BLaER1 treated with 17β-estradiol and CSF1 and Interleukin-3, amounts not matched to agents 10 nM and 100 nM (cell line): Measurements from ENCODE around the gene CMTR1.
"Not testable (repeated sequence)": the region's sequence is repeated elsewhere in the genome, so short reads cannot be mapped to it uniquely, and the experiment has no call there.

Experiments
- H3K27ac ChIP-seq, 11 experiments: shearing (Covaris generic); formaldehyde crosslinking; 2 replicates each; pipeline ENCODE4 v1.8.1; 2022
- H3K27me3 ChIP-seq, 11 experiments: shearing (Covaris generic); formaldehyde crosslinking; 2 replicates each; pipeline ENCODE4 v1.8.1; 2022
- H3K36me3 ChIP-seq, 11 experiments: shearing (Covaris generic); formaldehyde crosslinking; 2 replicates each; pipeline ENCODE4 v1.8.1; 2022
- H3K4me1 ChIP-seq, 10 experiments: shearing (Covaris generic); formaldehyde crosslinking; 2 replicates each; pipeline ENCODE4 v1.8.1; 2022
- H3K4me2 ChIP-seq, 11 experiments: shearing (Covaris generic); formaldehyde crosslinking; 2 replicates each; pipeline ENCODE4 v1.8.1; 2022
- H3K4me3 ChIP-seq, 10 experiments: shearing (Covaris generic); formaldehyde crosslinking; 2 replicates each; pipeline ENCODE4 v1.8.1; 2022
- H3K9ac ChIP-seq, 11 experiments: shearing (Covaris generic); formaldehyde crosslinking; 2 replicates each; pipeline ENCODE4 v1.8.1; 2022
- H3K9me3 ChIP-seq, 11 experiments: shearing (Covaris generic); formaldehyde crosslinking; replicated peaks in 1 of 11; 2 replicates each; pipeline ENCODE4 v1.8.1; 2022
- H4K20me1 ChIP-seq, 11 experiments: shearing (Covaris generic); formaldehyde crosslinking; 2 replicates each; pipeline ENCODE4 v1.8.1; 2022
- Cebpa-rat ChIP-seq, 11 experiments: shearing (Covaris generic); IDR thresholded peaks; 2 replicates each; pipeline ENCODE4 v1.8.1; 2022

The CMTR1 gene

DNA sequence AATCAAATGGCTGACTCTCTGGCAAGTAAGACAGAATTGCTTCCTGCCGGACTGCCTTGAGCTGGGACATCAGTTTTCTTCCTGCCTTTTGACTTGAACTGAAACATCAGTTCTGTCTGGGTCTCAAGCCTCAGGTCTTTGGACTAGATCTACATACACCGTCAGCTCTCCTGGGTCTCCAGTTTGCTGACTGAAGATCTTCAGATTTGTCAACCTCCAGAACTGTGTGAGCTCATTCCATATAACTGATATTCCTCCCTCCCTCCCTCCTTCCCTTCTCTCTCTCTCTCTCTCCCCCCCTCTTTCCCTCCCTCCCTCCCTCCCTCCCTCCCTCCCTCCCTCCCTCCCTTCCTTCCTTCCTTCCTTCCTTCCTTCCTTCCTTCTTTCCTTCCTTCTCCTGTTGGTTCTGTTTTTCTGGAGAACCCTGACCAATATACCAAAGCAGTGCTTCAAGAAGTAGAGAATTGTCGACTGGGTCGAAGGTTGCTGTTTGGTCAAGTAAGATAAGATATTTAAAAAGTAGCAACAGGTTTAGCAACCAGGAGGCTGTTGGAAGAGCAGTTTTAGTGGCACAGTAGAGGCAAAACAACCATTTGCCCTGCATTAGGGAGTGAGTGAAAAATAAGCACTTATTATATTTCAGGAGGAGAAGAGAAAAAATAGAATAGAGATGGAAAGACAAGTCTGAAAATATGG lies 33.1 kb upstream of the CMTR1 start:
- Histone ChIP-seq H3K9me3 (no peaks in the 10 kb centered on the region), H4K20me1 (no peaks in the 10 kb centered on the region), H3K9ac (no peak overlapping the region), H3K36me3 (peaks cover 0 to 9% (median 6%) of the 10 kb centered on the region in 11 experiments; a peak in 13 of 22 replicates), H3K27me3 (no peaks in the 10 kb centered on the region), H3K4me1 (peaks cover 0 to 11% (median 7%) of the 10 kb centered on the region in 10 experiments; a peak in 10 of 20 replicates), H3K4me2 (no peak overlapping the region), H3K27ac (no peak overlapping the region), H3K4me3 (no peak overlapping the region)
- no peak for TF ChIP-seq Cebpa-rat (IDR thresholded peaks at IDR 0.05)

DNA sequence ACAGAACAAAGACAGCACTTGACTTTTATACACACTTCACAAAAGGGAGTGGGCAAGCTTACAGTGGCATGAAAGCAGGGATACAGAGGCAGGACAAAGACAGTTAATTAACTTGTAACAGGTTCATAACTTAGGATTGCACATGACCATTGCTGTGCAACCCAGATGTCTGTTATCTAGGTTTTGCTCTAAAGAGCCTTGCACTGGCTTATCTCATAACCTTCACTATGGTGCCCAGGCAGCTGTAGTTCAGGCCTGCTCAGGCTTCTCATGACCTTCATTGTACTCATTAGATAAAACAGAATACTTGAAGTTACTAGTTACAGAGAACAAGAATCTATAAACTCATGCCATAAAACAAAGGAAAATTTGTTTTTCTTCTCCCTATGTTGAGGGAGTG lies 31.4 kb upstream of the CMTR1 start:
- H3K27me3 ChIP-seq, H3K4me3 ChIP-seq, H4K20me1 ChIP-seq, H3K4me2 ChIP-seq, H3K9me3 ChIP-seq, H3K4me1 ChIP-seq, H3K36me3 ChIP-seq, H3K9ac ChIP-seq, H3K27ac ChIP-seq: not testable (repeated sequence)

DNA sequence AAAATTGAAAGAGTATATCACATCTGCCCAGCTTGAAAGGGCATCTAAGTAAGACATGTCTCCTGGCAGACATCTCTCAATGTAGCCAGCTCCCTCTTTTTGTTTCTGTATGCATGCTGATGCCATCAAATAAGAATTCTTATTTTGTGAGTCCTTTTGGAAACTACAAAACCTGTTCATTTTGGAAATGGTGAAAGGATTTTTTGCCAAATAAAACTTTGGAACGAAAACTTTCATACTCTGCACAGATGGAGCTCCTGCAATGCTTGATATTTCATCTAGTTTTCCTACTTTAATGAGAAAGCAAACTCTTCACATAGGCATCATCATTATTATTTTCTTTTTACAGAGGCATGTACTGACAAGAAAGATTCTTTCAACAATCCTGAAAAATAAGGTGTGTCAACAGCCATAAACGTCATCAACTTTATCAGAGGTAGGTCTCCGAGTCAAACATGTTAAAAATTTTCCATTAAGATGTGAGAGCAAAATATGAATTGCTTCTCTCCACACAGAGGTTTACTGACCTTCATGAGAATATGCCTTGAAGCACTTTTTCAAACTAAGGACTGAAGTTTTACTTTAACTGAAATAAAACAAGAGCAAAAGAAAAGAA lies 26.2 kb upstream of the CMTR1 start:
- Histone ChIP-seq H3K4me1 (no peaks in the 10 kb centered on the region), H3K4me3 (no peak overlapping the region), H3K27me3 (no peaks in the 10 kb centered on the region), H3K9ac (no peak overlapping the region), H3K9me3 (no peaks in the 10 kb centered on the region), H3K36me3 (no peaks in the 10 kb centered on the region), H3K27ac (no peak overlapping the region), H3K4me2 (no peak overlapping the region), H4K20me1 (no peaks in the 10 kb centered on the region)
- no peak for TF ChIP-seq Cebpa-rat (IDR thresholded peaks at IDR 0.05)

DNA sequence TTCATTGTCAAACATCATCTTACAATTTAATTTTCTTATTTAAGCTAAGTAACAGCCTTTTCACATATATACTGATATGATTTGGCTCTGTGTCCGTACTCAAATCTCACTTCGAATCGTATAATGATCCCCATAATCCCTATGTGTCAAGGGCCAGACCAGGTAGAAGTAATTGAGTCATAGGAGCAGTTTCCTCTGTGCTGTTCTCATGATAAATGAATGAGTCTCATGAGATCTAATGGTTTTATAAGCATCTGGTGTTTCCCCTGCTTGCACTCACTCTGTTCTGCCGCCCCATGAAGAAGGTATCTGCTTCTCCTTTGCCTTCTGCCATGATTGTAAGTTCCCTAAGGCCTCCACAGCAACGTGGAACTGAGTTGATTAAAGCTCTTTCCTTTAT lies 25.1 kb upstream of the CMTR1 start:
- no peaks in the 10 kb centered on the region for H3K4me1 ChIP-seq
- no peak overlapping the region for H3K4me3 ChIP-seq
- no peaks in the 10 kb centered on the region for H3K9me3 ChIP-seq
- no peaks in the 10 kb centered on the region for H4K20me1 ChIP-seq
- H3K4me2 ChIP-seq: no peak overlapping the region
- H3K27ac ChIP-seq: no peak overlapping the region
- H3K9ac ChIP-seq: no peak overlapping the region
- no peaks in the 10 kb centered on the region for H3K27me3 ChIP-seq
- H3K36me3 ChIP-seq: no peaks in the 10 kb centered on the region
- TF ChIP-seq Cebpa-rat (IDR thresholded peaks at IDR 0.05): no peak

DNA sequence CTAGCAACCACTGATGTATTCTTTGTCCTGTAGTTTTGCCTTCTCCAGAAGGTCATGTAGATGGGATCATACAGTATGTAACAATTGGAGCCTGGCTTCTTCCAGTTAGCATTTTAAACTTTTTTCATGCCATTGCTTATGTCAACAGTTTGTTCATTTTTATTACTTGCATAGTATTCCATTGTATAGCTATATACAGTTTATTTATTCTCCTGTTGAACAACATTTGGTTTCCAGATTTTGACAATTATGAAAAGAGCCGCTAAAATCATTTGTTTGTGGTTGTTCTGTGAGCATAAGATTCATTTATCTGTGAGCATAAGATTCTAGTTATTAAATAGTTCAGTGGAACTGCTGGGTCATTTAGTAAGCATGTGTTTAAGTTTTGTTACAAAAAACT lies 23.5 kb upstream of the CMTR1 start:
- no peaks in the 10 kb centered on the region for H3K27me3 ChIP-seq
- H3K4me2 ChIP-seq: no peak overlapping the region
- H3K4me1 ChIP-seq: no peaks in the 10 kb centered on the region
- H4K20me1 ChIP-seq: no peaks in the 10 kb centered on the region
- no peaks in the 10 kb centered on the region for H3K36me3 ChIP-seq
- H3K9me3 ChIP-seq: no peaks in the 10 kb centered on the region
- no peak overlapping the region for H3K27ac ChIP-seq
- H3K4me3 ChIP-seq: no peak overlapping the region
- H3K9ac ChIP-seq: no peak overlapping the region
- TF ChIP-seq Cebpa-rat (IDR thresholded peaks at IDR 0.05): no peak

DNA sequence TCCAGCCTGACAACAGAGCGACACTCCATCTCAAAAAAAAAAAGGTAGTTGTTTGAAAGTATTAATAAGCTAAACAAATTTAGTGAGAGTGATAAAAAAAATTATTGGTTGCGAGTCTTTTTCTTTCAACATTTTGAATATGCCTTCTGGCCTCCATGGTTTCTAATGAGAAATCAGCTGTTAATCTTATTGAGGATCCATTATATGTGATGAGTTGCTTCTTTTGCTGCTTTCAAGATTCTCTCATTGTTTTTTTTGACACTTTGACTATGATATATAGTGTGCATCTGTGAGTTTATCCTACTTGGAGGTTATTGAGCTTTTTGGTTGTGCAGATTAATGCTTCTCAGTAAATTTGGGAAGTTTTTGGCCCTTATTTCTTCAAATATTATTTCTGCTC lies 15.6 kb upstream of the CMTR1 start:
- Histone ChIP-seq H3K27ac (no peak overlapping the region), H3K9ac (no peak overlapping the region), H3K9me3 (peaks cover 0 to 14% (median 9%) of the 10 kb centered on the region in 11 experiments; a peak in 11 of 22 replicates), H3K4me3 (no peak overlapping the region), H3K4me2 (no peak overlapping the region), H3K4me1 (no peaks in the 10 kb centered on the region), H4K20me1 (no peaks in the 10 kb centered on the region), H3K36me3 (no peaks in the 10 kb centered on the region), H3K27me3 (no peaks in the 10 kb centered on the region)
- TF ChIP-seq Cebpa-rat (IDR thresholded peaks at IDR 0.05): no peak

DNA sequence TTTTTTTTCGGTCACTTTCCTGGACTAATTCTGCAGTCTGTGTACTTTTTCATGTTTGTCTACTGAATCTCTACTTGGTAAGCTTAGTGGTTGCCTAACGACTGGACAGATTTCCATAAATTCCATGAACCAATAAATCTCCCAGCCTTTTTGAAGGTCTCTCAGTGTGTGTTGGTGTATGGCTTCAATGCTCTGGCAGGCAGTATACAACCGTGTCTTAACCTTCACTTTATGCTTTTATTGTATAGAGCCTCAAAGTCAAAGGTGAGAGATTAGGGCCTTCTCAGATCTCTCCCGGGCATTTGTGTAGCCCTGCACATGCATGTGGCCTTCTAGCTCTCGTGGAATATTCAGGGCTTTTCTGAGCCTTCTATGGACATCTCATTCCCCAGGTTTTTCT lies 14.3 kb upstream of the CMTR1 start:
- H3K4me3 ChIP-seq: no peak overlapping the region
- no peak for TF ChIP-seq Cebpa-rat (IDR thresholded peaks at IDR 0.05)
- H3K27ac ChIP-seq: no peak overlapping the region
- H3K36me3 ChIP-seq: no peaks in the 10 kb centered on the region
- no peaks in the 10 kb centered on the region for H3K27me3 ChIP-seq
- H4K20me1 ChIP-seq: no peaks in the 10 kb centered on the region
- peaks cover 0 to 14% (median 9%) of the 10 kb centered on the region in 11 experiments; a peak in 11 of 22 replicates for H3K9me3 ChIP-seq
- no peaks in the 10 kb centered on the region for H3K4me1 ChIP-seq
- H3K4me2 ChIP-seq: no peak overlapping the region
- H3K9ac ChIP-seq: no peak overlapping the region

DNA sequence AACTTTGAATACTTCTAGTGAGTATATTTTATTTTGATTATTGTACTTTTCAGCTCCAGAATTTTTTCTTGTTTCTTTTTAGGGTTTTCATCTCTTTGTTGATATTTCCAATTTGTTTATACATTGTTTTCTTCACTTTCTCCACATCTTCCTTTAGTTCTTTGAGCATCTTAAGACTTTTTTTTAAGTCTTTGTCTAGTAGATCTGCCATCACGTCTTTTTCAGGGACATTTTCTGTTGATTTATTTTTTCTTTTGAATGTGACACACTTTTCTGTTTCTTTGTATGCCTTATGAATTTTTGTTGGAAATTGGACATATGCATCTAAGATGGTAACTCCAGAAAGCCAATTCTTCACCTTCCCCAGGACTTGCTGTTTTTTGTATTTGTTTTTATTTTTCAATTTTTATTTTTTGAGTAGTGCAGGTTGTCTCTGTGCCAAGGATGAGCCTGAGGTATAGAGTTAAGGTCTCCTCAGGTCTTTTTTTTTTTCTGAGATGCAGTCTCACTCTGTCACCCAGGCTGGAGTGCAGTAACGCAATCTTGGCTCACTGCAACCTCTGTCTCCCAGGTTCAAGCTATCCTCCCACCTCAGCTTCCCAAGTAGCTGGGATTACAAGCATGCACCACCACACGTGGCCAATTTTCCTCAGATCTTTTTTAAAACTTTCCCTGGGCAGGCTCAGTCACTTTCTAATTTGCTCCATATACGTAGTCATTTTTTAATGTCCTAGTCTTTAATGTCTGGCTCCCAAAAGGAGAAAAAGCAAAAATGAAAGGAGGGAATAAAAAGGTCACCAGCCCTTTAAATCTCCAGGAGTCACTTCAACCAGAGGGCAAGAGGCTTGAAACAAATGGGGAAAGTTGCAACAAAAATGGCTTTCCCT lies 6.7 kb upstream of the CMTR1 start:
- Histone ChIP-seq H3K4me1 (0 out of 20 replicates have a peak, but pooled peaks cover 0 to 4% (median 0%) of the 10 kb centered on the region in 10 experiments), H4K20me1 (no peaks in the 10 kb centered on the region), H3K27me3 (no peaks in the 10 kb centered on the region), H3K27ac (no peak overlapping the region), H3K4me3 (no peak overlapping the region), H3K9me3 (peaks cover 0 to 5% (median 0%) of the 10 kb centered on the region in 11 experiments; a peak in 2 of 22 replicates), H3K4me2 (no peak overlapping the region), H3K9ac (no peak overlapping the region), H3K36me3 (no peaks in the 10 kb centered on the region)
- no peak for TF ChIP-seq Cebpa-rat (IDR thresholded peaks at IDR 0.05)

DNA sequence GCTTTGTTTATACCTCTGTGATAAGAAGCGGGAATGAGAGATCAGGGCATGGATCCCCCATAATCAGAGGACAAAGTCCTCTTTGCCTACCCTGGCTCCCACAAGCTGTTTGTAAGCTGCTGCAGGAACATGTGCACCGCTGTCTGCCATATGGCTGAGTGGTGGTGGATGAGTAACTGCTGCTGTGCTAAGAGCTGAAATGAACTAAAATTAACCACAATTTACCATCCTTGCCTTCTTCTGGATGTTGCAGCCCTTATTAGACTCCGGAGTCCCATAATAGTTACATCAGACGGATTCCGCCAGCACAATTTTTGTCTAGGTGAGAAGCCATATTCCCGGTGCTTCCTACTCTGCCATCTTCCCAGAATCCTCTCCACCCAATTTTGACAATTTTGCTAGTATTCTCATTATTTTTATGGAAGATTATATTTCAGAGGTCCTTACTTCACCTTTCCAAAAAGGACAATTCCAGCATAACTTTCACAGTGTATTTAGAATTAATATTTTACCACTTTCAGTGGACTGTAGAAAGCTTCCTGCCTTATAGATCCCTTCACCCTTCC lies 6.0 kb upstream of the CMTR1 start:
- Histone ChIP-seq H3K9ac (no peak overlapping the region), H3K4me2 (no peak overlapping the region), H3K36me3 (no peaks in the 10 kb centered on the region), H3K27me3 (no peaks in the 10 kb centered on the region), H3K9me3 (peaks cover 0 to 5% (median 0%) of the 10 kb centered on the region in 11 experiments; a peak in 2 of 22 replicates), H3K27ac (no peak overlapping the region), H4K20me1 (no peaks in the 10 kb centered on the region), H3K4me1 (peaks cover 0 to 4% (median under 1%) of the 10 kb centered on the region in 10 experiments; a peak in 5 of 20 replicates), H3K4me3 (no peak overlapping the region)
- no peak for TF ChIP-seq Cebpa-rat (IDR thresholded peaks at IDR 0.05)
